Naive thymus-derived CD8-positive, alpha-beta T cell (primary cell): ENCODE results near the gene SNAPC3. TPM values are rescaled to one million over a fixed set of nuclear protein-coding genes. Genes with fewer than 3 reads are reported as not detected.
"Not testable (repeated sequence)": the region's sequence is repeated elsewhere in the genome, so short reads cannot be mapped to it uniquely, and the experiment has no call there.

Source experiments
- ATAC-seq, 2 donors: fragments of 150-1000 bp; cut with Tn5 transposase in 1 of 2; sonication (Bioruptor Pico), chemical (Tn5 transposase) in 1 of 2; 1 replicate in 1 of 2; 2 replicates in 1 of 2; pipeline ENCODE4 v1.10.0; 2021; ENCODE audit warnings: mild to moderate bottlenecking in 2 of 2, moderate library complexity in 2 of 2
- POLR2A ChIA-PET: fragments of 350-600 bp; sonication (Branson Sonifier 250); formaldehyde crosslinking; loops from one replicate; lab custom pipeline; 2021; ENCODE audit warnings: antibody characterized with exemption; lab: Charles Lee
- DNase-seq, 10 donors: peaks; one replicate each; pipeline versions ENCODE4 v3.0.0 to v3.0.0-alpha.2; 2020 to 2022
- H3K27ac Mint-ChIP-seq, 10 donors: one replicate each; pipeline ENCODE4 v1.8.0; 2020 to 2022; ENCODE audit warnings: mild to moderate bottlenecking in 10 of 10, mixed read lengths in 10 of 10, moderate library complexity in 4 of 10, inconsistent platforms in 1 of 10
- H3K27me3 Mint-ChIP-seq, 5 donors: one replicate each; pipeline ENCODE4 v1.8.0; 2021 to 2022; ENCODE audit warnings: mixed read lengths in 5 of 5
- H3K36me3 Mint-ChIP-seq, 3 donors: one replicate each; pipeline ENCODE4 v1.8.0; 2020 to 2022; ENCODE audit warnings: mixed read lengths in 3 of 3, mild to moderate bottlenecking in 2 of 3, inconsistent platforms in 1 of 3
- H3K4me1 Mint-ChIP-seq, 4 donors: one replicate each; pipeline ENCODE4 v1.8.0; 2021 to 2022; ENCODE audit warnings: mixed read lengths in 4 of 4
- H3K4me3 Mint-ChIP-seq, 10 donors: one replicate each; pipeline ENCODE4 v1.8.0; 2020 to 2022; ENCODE audit warnings: mild to moderate bottlenecking in 10 of 10, mixed read lengths in 10 of 10, moderate library complexity in 6 of 10, inconsistent platforms in 1 of 10
- H3K9me3 Mint-ChIP-seq, 9 donors: one replicate each; pipeline ENCODE4 v1.8.0; 2020 to 2022; ENCODE audit warnings: mixed read lengths in 9 of 9, mild to moderate bottlenecking in 3 of 9, inconsistent platforms in 1 of 9, moderate library complexity in 1 of 9
- polyA plus RNA-seq, 3 donors: library from polyadenylated mRNA; unstranded; fragments of 300-500 nt; fragmentation: Illumina TruSeq; gene quantifications; one replicate each; pipeline ENCODE4 v1.2.3, GENCODE V29; 2021
- total RNA-seq, 8 experiments: library from RNA in 2 of 8; stranded (reverse) in 2 of 8; gene quantifications; one replicate each; pipeline ENCODE4 v1.2.3 and lab custom pipeline; 2021 to 2026

SNAPC3 gene
- total and polyA plus RNA-seq, 5 experiments from 2014 or later, result 8.6 to 27.6 (median 12.1) TPM

GRCh38 chr9:15427702-15428101 lies 5.0 kb downstream of the SNAPC3 start:
- POLR2A ChIA-PET, DNase-seq, H3K27me3 Mint-ChIP-seq, ATAC-seq, H3K9me3 Mint-ChIP-seq: not testable (repeated sequence)
- peaks cover 18 to 76% (median 60%) of the 10 kb centered on the region in 4 donors for H3K4me1 Mint-ChIP-seq
- peak overlapping the region in 1 of 10 donors; percentile 19 for H3K4me3 Mint-ChIP-seq
- peaks cover 4 to 52% (median 9%) of the 10 kb centered on the region in 3 donors for H3K36me3 Mint-ChIP-seq
- H3K27ac Mint-ChIP-seq, result peak overlapping the region in 2 of 10 donors; percentile 12 to 15

GRCh38 chr9:15430920-15431844 lies 8.5 kb downstream of the SNAPC3 start:
- POLR2A ChIA-PET, result no interaction called here
- DNase-seq, result no peak
- Mint-ChIP-seq H3K27ac (peak overlapping the region in 8 of 10 donors; percentile 17 to 77 (median 60)), H3K36me3 (peaks cover 8 to 69% (median 26%) of the 10 kb centered on the region in 3 donors), H3K27me3 (no peaks in the 10 kb centered on the region), H3K9me3 (no peaks in the 10 kb centered on the region), H3K4me1 (peaks cover 18 to 66% (median 53%) of the 10 kb centered on the region in 4 donors), H3K4me3 (peak overlapping the region in 2 of 10 donors; percentile 4 to 51)
- ATAC-seq, result no peak

DNA sequence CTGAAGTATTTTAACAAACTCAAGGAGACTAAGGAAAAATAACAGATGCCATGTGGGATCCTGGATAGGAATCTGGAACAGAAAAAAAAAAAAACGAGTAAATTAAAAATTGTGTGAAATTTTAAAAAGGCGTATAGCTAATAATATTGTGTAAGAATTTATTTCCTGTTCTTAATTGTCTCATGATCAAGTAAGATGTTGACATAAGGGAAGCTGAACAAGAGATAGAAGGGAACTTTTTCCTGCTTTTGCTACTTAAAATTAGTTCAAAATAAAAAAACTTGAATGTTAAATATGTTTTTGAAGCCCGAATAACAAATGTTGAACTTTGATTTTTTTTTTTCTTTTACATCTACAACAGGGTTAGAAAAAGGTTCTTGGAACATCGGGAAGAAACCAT lies 10.5 kb downstream of the SNAPC3 start:
- DNase-seq (no peak), ATAC-seq (no peak)
- Mint-ChIP-seq H3K27me3 (no peaks in the 10 kb centered on the region), H3K4me1 (peaks cover 21 to 64% (median 58%) of the 10 kb centered on the region in 4 donors), H3K9me3 (no peaks in the 10 kb centered on the region), H3K27ac (peak overlapping the region in 2 of 10 donors; percentile 37 to 46), H3K36me3 (peaks cover 5 to 77% (median 30%) of the 10 kb centered on the region in 3 donors), H3K4me3 (no peak overlapping the region)
- POLR2A ChIA-PET, result no interaction called here

GRCh38 chr9:15433661-15434060 lies 11.0 kb downstream of the SNAPC3 start:
- H3K36me3 Mint-ChIP-seq, result peaks cover 5 to 79% (median 27%) of the 10 kb centered on the region in 3 donors

GRCh38 chr9:15438891-15439290 lies 16.2 kb downstream of the SNAPC3 start:
- peaks cover 6 to 85% (median 41%) of the 10 kb centered on the region in 3 donors for H3K36me3 Mint-ChIP-seq
- H3K27ac Mint-ChIP-seq, result peak overlapping the region in 1 of 10 donors; percentile 51
- H3K27me3 Mint-ChIP-seq, result no peaks in the 10 kb centered on the region

More at GRCh38 chr9:15433661-15434060, 11.0 kb downstream of the SNAPC3 start:
- Mint-ChIP-seq H3K27ac (peak overlapping the region in 4 of 10 donors; percentile 13 to 46 (median 22)), H3K9me3 (no peaks in the 10 kb centered on the region), H3K27me3 (no peaks in the 10 kb centered on the region), H3K4me3 (no peak overlapping the region), H3K4me1 (peaks cover 22 to 66% (median 56%) of the 10 kb centered on the region in 4 donors)
- ATAC-seq, result no peak
- POLR2A ChIA-PET, result no interaction called here
- DNase-seq, result no peak

GRCh38 chr9:15441841-15442240 lies 19.2 kb downstream of the SNAPC3 start:
- POLR2A ChIA-PET, result interaction anchor here (0.6 kb wide), 1 partner anchor 89 kb away, joined by 8 read pairs; no protein-coding TSS in a partner anchor
- not testable (repeated sequence) for ATAC-seq, H3K4me3 Mint-ChIP-seq, H3K27me3 Mint-ChIP-seq, H3K27ac Mint-ChIP-seq, H3K9me3 Mint-ChIP-seq, DNase-seq
- Mint-ChIP-seq H3K36me3 (peaks cover 4 to 86% (median 29%) of the 10 kb centered on the region in 3 donors), H3K4me1 (peaks cover 9 to 29% (median 20%) of the 10 kb centered on the region in 4 donors)

More at GRCh38 chr9:15438891-15439290, 16.2 kb downstream of the SNAPC3 start:
- DNase-seq (no peak), ATAC-seq (no peak)
- POLR2A ChIA-PET, result no interaction called here
- Mint-ChIP-seq H3K9me3 (peaks cover 0 to 8% (median 0%) of the 10 kb centered on the region in 9 donors), H3K4me1 (peaks cover 10 to 31% (median 29%) of the 10 kb centered on the region in 4 donors), H3K4me3 (no peak overlapping the region)

- DNase-seq, H3K27ac Mint-ChIP-seq, H3K9me3 Mint-ChIP-seq, H3K27me3 Mint-ChIP-seq, H3K4me3 Mint-ChIP-seq, ATAC-seq, POLR2A ChIA-PET: not testable (repeated sequence)
- H3K36me3 Mint-ChIP-seq, result peaks cover 4 to 87% (median 31%) of the 10 kb centered on the region in 3 donors
- H3K4me1 Mint-ChIP-seq, result peaks cover 9 to 28% (median 19%) of the 10 kb centered on the region in 4 donors
Measured at GRCh38 chr9:15442264-15442663, 19.6 kb downstream of the SNAPC3 start.

DNA sequence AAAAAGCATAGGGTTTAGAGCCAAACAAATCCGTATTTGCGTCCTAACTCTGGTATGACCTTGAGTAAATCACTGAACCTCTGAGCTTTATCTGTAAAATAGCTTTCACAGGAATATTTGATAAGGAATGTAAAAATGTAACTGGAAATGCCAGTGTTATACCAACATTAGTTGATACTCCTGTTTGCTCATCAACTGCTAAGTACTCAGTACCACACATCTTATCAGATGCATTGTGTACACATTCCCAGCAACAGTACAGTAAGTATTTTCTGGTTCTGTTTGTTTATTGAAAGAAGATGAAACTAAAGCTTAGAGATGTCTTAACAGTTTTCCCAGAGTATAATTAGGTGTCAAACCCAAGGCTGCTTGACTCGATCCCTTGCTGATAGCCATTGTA lies 21.5 kb downstream of the SNAPC3 start:
- POLR2A ChIA-PET, result no interaction called here
- no peak for DNase-seq
- Mint-ChIP-seq H3K36me3 (peaks cover 4 to 87% (median 38%) of the 10 kb centered on the region in 3 donors), H3K4me3 (no peak overlapping the region), H3K27ac (peak overlapping the region in 1 of 10 donors; percentile 22), H3K4me1 (peaks cover 0 to 24% (median 6%) of the 10 kb centered on the region in 4 donors), H3K9me3 (peaks cover 0 to 8% (median 0%) of the 10 kb centered on the region in 9 donors), H3K27me3 (no peaks in the 10 kb centered on the region)
- ATAC-seq, result no peak

- Mint-ChIP-seq H3K9me3 (no peaks in the 10 kb centered on the region), H3K27ac (peak overlapping the region in 3 of 10 donors; percentile 52 to 74 (median 58)), H3K4me3 (no peak overlapping the region), H3K36me3 (peaks cover 0 to 86% (median 14%) of the 10 kb centered on the region in 3 donors), H3K27me3 (no peaks in the 10 kb centered on the region), H3K4me1 (peaks cover 0 to 2% (median 0%) of the 10 kb centered on the region in 4 donors)
- no peak for DNase-seq
- ATAC-seq, result no peak
- POLR2A ChIA-PET, result no interaction called here
Measured at GRCh38 chr9:15453956-15454355, 31.3 kb downstream of the SNAPC3 start.

DNA sequence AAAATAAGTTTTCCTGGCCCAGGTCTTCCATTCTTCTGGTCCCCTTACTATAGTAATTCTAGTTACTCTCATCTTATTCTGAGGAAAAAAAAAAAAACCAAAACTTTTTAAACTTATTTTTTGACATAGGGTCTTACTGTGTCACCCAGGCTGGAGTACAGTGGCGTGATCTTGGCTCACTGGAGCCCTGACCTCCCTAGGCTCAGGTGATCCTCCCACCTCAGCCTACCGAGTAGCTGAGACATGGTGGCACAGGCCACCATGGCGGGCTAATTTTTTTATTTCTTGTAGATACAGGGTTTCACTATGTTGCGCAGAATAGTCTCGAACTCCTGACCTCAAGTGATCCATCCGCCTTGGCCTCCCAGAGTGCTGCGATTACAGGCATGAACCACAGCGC lies 38.4 kb downstream of the SNAPC3 start:
- H3K4me1 Mint-ChIP-seq, result no peaks in the 10 kb centered on the region
- H3K27ac Mint-ChIP-seq, result peak overlapping the region in 1 of 10 donors; percentile 63
- H3K36me3 Mint-ChIP-seq, result peaks cover 0 to 89% (median 8%) of the 10 kb centered on the region in 3 donors
- no peaks in the 10 kb centered on the region for H3K9me3 Mint-ChIP-seq
- no peak for DNase-seq
- no peak overlapping the region for H3K4me3 Mint-ChIP-seq
- no peaks in the 10 kb centered on the region for H3K27me3 Mint-ChIP-seq
- ATAC-seq, result no peak
- POLR2A ChIA-PET, result no interaction called here

DNA sequence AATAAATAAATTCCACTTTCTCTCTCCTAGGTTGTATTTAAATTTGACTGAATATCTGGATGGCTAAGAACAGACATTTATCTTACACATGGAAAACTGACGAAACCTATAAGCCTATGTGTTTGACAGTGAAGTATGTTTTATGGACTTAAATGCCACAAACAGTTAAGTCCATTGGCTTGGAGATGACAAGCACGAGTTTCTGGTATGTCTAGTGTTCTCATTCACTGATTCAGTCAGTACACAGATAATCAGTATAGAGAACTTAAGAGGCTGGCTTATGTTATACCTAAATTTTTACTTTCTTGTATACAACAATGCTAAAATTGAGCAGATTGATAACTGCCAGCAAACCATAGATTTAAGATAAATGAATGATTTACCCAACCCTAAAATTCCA lies 38.9 kb downstream of the SNAPC3 start:
- H3K27ac Mint-ChIP-seq, result peak overlapping the region in 2 of 10 donors; percentile 5 to 68
- peaks cover under 1 to 89% (median 9%) of the 10 kb centered on the region in 3 donors for H3K36me3 Mint-ChIP-seq
- ATAC-seq, result no peak

DNA sequence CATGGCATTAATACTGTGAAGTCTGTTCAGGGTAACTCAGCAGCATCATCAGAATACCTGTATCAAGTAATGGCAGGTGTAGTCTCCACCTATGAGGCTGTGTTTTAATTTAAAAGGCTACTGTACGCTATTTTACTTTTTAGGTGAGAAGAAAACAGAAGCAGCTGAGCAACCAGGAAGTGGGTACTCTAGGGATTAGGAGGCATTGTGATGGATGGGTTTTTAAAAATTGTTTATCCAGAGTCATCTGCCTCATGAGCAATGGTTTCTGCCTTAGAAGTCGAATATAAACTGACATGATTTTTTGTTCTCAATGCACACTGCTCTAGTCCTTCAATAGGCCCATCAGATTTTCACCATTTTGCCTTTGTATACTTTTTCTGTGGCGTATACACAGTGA lies 45.5 kb downstream of the SNAPC3 start:
- POLR2A ChIA-PET, result interaction anchor here (0.6 to 1.3 kb wide), 2 partner anchors 8 to 14 kb away, joined by 3 read pairs; no protein-coding TSS in a partner anchor
- DNase-seq, result no peak
- H3K4me1 Mint-ChIP-seq, result peaks cover 0 to 6% (median under 1%) of the 10 kb centered on the region in 4 donors
- no peak overlapping the region for H3K4me3 Mint-ChIP-seq
- no peak for ATAC-seq
- no peaks in the 10 kb centered on the region for H3K27me3 Mint-ChIP-seq
- peak overlapping the region in 3 of 10 donors; percentile 43 to 79 (median 54) for H3K27ac Mint-ChIP-seq
- no peaks in the 10 kb centered on the region for H3K9me3 Mint-ChIP-seq
- H3K36me3 Mint-ChIP-seq, result peaks cover 3 to 90% (median 15%) of the 10 kb centered on the region in 3 donors

More for the DNA sequence above, 38.9 kb downstream of the SNAPC3 start:
- POLR2A ChIA-PET, result no interaction called here
- Mint-ChIP-seq H3K4me3 (no peak overlapping the region), H3K27me3 (no peaks in the 10 kb centered on the region), H3K9me3 (no peaks in the 10 kb centered on the region), H3K4me1 (no peaks in the 10 kb centered on the region)
- DNase-seq, result no peak
